Measurements from ENCODE around the gene TRMT61A.

The TRMT61A gene

GRCh38 chr14:103535891-103536565 is 7.0 kb downstream of the TRMT61A start:
- DNase-seq = no peak

- DNase-seq = no peak
Observed at GRCh38 chr14:103536693-103537092, 7.7 kb downstream of the TRMT61A start.

GRCh38 chr14:103537175-103537990 is 8.4 kb downstream of the TRMT61A start:
- no peak for DNase-seq

DNA sequence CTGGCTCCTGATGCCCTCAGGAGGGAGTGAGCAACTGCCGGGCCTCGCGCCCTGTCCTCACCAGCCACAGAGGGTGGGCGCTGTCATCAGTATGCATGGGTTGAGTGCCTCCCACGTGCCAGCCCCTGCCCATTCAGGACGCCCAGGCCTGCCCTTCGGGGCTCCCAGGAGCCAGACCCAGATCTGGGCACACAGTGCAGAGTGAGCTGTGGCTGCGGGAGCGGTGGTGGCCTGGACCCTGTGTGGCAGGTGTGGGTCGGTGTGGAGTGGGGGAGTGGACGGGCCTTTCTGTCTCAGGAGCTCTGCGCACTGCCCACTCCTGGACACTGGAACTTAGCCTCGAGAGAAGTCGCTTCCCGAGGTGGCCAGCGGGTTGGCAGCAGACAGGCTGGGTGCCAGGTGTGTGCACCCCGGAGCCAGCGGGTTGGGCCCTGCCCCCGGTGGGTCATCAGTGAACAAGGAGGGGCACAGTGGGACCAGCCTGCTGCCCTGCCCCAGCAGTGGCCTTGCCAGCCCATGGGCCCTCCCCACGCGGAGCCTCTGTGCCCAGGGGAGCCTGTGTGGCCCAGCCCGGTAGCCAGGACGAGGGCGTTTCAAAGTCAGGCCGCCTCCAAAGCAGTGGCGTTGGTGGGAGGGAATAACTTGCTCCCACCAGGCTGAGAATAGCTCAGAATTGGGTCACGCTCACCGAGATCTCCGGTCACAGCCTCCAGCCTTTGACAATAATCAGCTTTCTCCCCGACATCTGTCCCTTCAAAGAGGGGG is 9.5 kb downstream of the TRMT61A start:
- DNase-seq = peak; percentile 84

DNA sequence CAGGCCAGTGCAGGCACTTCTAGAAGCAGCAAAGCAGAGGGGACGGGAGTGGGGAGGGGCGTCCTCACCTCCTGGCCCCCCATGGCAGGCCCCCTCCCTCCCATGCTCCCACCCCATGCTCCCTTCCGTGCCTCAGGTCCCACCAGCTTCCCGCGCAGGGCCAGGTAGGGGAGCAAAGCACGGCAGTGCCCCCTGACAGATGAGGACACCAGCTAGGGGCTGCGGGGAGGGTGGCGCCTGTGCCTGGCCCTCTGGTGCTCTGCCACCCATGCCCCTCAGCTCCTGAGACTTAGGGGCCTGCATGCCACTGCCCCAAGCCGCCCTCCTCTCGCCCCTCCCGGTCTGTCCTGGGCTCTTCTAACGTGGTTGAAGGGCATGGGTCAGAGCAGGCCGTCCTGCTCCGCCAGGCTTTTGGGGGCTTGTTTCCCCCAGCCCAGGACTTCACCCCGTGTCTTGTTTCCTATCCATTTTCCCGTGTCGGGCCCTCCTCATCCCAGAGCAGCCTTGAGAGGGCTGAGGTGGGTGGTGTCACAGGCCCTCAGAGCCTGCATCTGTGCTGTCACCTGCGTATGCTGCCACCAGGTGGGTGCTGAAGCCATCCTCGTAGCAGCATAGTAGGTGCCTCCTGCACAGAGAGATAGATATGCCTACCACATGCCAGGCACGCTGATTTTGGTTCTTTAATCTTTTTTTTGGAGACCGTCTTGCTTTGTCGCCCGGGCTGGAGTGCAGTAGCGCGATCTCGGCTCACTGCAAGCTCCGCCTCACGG is 10.2 kb downstream of the TRMT61A start:
- DNase-seq = peak; percentile 48

DNA sequence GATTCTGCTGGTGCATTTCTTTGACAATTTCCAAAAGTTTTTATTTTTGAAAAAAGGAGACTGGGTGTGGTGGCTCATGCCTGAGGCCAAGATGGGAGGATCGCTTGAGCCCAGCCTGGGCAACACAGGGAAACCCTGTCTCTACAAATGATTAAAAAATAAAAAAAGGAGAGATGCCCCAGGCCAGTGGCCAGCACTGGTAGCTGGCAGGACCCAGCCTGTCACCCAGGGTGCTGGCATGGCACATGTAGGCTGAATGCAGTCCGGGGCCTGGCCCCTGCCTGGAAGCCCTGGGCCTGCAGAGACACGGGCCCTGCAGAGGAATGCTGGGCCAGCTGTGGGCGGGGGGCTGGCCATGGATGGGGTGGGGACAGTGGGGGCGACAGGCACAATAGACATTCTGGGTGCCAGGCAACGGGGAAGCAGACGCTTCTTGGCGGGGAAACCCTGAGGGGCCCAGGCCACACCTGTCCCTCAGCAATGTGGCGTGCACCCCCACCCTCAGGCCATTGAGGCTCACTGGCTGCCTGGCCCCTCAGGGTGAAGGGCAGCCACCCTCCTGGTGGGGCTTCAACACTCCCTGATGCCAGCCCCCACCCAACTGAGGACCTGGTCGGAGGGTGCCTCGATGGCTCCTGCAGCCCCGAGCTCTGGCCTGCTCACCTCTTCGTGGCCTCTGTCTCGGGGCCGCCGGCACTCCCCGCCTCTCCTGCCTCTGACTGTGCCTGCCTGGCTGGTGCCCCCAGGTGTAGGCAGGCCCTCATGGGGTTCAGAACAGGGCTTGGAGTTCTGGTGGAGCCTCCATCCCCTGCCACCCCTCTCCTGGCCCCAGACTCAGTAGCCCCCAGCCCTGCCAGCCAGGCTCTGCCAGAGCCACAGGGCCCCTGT is 12.1 kb downstream of the TRMT61A start:
- DNase-seq = peak; percentile 52

GRCh38 chr14:103541709-103542604 is 13.0 kb downstream of the TRMT61A start:
- DNase-seq = peak; percentile 71

- DNase-seq = peak; percentile 95
Observed at GRCh38 chr14:103542605-103543088, 13.7 kb downstream of the TRMT61A start.

DNA sequence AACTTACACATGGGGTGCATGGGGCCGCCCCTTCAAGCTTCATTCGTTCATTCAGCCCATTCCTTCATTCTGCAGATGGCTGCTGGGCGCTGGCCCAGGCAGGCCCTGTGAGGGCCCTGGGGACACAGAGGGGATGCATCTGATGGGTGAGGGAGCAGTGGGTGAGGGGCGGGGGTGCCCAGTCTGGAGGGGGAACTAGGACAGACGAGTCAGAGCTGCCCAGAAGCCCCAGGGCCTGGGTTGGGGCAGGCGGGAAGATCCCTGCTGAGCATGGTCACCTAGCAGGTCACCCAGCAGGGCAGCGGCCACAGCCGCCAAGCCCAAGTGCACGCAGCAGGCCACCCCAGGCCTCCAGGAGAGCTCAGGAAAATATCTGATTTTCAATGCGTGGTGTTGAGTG is 14.1 kb downstream of the TRMT61A start:
- no peak for DNase-seq

GRCh38 chr14:103543721-103544387 is 14.9 kb downstream of the TRMT61A start:
- peak; percentile 78 for DNase-seq

GRCh38 chr14:103544388-103545218 is 15.6 kb downstream of the TRMT61A start:
- DNase-seq = peak; percentile 93

GRCh38 chr14:103545219-103545914 is 16.4 kb downstream of the TRMT61A start:
- no peak for DNase-seq

DNA sequence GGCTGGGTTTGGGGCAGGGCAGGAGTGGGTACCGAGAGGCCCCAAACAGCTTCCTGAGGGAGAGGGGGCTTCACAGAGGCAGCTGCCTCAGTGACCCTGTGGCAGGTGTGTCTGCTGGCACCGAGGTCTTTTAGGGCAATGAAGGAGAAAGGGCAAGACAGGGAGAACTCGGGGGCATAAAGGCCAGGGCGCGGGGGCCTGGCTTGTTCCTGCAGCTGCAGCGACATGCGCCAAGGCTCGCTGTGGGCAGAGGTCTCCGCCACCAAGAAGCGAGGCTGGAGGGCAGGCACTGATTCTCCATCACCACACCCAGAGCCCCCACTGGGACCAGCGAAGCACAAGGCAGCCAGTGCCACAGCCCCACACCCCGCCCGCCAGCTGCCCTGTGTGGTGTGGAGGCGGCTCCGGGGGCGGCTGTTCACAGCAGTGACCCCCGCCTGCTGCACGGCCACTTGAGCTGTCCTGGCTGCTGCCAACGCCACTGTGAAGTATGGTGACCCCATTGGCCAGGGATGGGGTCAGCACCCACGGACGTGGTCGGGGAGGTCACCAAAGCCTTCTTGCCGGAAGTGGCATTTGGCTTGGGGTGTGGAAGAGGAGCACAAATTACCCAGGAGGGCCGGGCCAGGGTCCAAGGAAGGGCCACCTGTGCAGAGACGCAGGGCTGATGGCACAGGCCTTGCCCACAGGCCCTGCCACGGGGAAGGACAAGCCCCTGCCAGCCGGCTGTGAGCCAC is 17.1 kb downstream of the TRMT61A start:
- peak; percentile 41 for DNase-seq

DNA sequence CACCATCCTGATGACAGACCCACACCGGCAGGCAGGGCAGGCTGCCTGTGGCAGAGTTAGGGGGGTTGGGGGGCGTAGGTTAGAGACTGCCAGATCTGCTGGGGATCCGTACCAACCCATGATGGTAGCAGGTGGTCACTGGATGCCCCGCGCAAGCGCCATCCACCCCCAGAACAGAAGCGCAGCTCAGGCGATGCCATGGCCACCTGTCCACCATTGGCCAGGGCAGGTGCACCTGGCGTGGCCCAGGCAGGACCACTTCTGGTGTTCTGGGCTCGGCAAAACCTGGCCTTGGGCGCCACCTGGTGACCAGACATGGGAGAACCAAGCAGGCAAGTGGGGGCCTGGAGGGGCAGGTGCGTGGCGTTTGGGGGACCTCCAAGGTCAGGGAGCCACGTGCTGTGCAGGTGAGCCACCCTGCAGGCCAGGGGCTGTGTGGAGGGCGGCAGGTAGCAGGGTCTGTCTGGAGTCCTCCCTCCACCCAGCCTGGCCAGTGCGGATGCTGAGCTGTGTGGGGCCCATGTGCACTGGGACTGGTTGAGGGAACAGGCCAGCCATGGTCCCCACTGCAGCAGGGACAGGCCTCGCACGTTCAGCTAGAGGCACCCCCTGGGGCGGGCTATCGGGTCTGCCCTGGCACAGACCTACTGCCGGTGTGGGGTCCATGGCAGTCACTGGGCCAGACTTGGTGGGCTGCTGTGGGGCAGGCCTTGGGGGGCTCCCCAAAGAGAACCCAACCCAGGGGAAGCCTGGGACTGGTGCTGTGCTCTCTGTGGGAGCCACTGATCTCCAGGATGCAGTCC is 17.9 kb downstream of the TRMT61A start:
- DNase-seq = peak; percentile 90

GRCh38 chr14:103547455-103547940 is 18.5 kb downstream of the TRMT61A start:
- no peak for DNase-seq

- DNase-seq = no peak
Observed at GRCh38 chr14:103547941-103548462, 19.0 kb downstream of the TRMT61A start.
